ENCODE data around the gene PXDN.
A peak's percentile ranks its signal among the peaks of the same experiment; 100 is the strongest.

Gene PXDN

GRCh38 chr2:1772471-1773267 lies 28.4 kb upstream of the PXDN start:
- no peak for DNase-seq (ENCODE audit: low read depth)
- TF ChIP-seq MYC (IDR thresholded peaks at IDR 0.05; ENCODE audit: low read depth, low read length) (no peak), POLR2A (IDR thresholded peaks at IDR 0.05; ENCODE audit: extremely low read depth, insufficient read length) (no peak)
- H3K4me3 ChIP-seq (ENCODE audit: low read depth, low read length): no peak overlapping the region

DNA sequence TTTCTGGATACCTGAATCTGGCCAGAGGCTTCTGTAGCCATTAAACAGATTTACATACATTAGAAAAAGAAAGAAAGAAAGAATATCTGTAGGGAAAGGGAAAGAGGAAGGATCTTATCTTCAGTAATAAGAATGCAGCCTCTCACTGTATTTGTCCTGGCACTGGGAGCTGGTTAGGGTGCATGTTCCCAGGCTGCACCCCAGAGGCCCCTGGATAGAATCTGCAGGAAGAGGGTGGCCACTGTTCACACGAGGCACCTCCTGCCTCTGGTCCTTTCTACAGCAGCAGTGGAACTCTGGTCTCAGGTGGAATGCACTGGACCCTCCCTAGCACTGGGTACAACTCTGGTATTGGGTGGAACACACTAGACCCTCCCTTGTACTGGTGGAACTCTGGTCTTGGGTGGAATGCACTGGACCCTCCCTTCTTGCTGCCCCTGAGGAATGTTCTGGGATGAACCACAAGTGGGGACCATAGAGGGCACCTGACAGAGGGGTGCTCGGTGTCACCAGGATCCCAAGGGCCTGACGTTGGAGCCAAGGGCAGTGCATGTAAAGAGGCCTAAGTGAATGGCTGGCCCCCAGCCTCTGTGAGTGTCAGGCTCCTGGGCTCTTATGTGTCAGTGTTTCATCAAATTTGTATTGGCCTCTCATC lies 27.4 kb upstream of the PXDN start:
- no peak for DNase-seq (ENCODE audit: low read depth)
- no peak overlapping the region for H3K4me3 ChIP-seq (ENCODE audit: low read depth, low read length)
- TF ChIP-seq, protein P1, sequence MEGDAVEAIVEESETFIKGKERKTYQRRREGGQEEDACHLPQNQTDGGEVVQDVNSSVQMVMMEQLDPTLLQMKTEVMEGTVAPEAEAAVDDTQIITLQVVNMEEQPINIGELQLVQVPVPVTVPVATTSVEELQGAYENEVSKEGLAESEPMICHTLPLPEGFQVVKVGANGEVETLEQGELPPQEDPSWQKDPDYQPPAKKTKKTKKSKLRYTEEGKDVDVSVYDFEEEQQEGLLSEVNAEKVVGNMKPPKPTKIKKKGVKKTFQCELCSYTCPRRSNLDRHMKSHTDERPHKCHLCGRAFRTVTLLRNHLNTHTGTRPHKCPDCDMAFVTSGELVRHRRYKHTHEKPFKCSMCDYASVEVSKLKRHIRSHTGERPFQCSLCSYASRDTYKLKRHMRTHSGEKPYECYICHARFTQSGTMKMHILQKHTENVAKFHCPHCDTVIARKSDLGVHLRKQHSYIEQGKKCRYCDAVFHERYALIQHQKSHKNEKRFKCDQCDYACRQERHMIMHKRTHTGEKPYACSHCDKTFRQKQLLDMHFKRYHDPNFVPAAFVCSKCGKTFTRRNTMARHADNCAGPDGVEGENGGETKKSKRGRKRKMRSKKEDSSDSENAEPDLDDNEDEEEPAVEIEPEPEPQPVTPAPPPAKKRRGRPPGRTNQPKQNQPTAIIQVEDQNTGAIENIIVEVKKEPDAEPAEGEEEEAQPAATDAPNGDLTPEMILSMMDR (IDR thresholded peaks at IDR 0.05; ENCODE audit: low read depth, low read length): no peak
- TF ChIP-seq MAX (IDR thresholded peaks at IDR 0.05; ENCODE audit: low read depth, low read length): no peak

DNA sequence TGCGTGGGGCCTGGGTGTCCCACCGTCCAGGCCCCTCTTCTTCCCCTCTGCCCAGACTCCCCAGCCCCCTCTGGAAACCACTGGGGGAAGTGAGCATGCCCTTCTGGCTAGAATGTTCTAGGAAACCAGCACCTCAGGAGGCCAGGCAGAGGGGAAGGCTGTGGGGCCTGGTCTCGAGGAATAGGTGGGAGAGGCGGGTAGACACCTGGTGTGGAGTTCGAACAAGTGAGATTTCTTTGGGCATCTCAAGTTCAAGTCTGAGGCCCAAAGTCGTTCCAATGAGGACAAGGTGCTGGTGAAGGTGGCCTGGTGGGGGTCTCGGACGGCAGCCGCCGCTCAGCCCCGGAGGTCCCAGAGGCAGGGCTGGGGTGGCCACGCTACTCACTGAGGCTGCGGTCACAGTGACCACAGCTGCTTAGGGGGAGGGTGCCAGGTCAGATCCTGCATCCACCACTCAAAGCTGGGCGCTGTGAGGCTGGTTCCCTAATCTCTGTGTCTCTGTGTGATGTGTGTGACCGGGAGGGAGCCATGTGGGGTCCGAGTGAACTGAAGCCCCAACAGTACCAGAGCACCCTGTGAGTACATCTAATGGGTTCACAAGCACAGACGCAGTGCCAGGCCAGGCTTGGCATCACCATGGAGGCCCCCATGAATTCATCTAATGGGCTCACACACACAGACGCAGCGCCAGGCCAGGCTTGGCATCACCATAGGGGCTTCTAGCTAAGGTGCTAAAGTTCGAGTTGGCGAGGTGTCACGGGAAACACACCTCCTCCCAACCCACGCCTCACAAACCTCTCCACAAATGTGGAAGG lies 26.5 kb upstream of the PXDN start:
- TF ChIP-seq MYC (IDR thresholded peaks at IDR 0.05; ENCODE audit: low read depth, low read length) (no peak), POLR2A (IDR thresholded peaks at IDR 0.05; ENCODE audit: extremely low read depth, insufficient read length) (no peak), MAX (IDR thresholded peaks at IDR 0.05; ENCODE audit: low read depth, low read length) (no peak)
- TF ChIP-seq, protein P1 (IDR thresholded peaks at IDR 0.05; ENCODE audit: low read depth, low read length): no peak
- DNase-seq (ENCODE audit: low read depth): no peak
- no peak overlapping the region for H3K4me3 ChIP-seq (ENCODE audit: low read depth, low read length)

DNA sequence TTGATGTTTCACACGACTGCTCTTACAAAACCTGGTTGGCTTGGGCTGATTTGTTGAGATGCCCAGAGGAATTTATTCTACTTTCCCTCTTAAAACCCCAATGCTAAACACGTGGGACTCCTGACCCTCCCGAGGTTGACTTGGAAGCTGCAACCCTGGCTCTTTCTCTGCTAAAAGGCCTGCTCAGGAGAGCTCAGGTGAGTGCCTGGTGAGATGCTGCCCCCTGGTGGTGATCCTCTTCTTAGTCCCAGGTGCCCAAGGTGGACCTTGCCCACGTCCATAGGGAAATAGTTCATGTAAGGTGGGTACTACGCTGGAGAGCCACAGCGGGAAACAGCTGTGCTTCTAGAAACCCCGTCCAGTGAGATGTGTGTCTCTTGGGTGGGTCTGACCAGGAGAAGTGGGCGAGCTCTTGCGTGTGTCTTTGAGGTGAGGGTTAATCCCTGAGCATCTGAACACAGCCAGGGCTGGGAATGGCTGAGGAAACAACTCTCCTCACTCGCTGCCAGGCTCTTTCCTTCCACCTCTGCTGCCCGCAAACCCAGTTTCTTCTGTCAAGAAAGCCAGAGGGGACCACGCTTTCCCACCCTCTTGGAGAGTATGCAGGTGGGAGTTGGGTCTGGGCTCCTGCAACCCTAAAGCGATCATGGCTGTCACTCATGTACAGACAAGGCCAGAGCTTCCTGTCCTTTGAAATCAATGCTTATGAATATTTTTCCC lies 25.5 kb upstream of the PXDN start:
- no peak for TF ChIP-seq POLR2A (IDR thresholded peaks at IDR 0.05; ENCODE audit: extremely low read depth, insufficient read length)
- no peak for TF ChIP-seq MYC (IDR thresholded peaks at IDR 0.05; ENCODE audit: low read depth, low read length)
- TF ChIP-seq, protein P1 (IDR thresholded peaks at IDR 0.05; ENCODE audit: low read depth, low read length): peak; percentile 74
- DNase-seq (ENCODE audit: low read depth): peak; percentile 65
- H3K4me3 ChIP-seq (ENCODE audit: low read depth, low read length): no peak overlapping the region

DNA sequence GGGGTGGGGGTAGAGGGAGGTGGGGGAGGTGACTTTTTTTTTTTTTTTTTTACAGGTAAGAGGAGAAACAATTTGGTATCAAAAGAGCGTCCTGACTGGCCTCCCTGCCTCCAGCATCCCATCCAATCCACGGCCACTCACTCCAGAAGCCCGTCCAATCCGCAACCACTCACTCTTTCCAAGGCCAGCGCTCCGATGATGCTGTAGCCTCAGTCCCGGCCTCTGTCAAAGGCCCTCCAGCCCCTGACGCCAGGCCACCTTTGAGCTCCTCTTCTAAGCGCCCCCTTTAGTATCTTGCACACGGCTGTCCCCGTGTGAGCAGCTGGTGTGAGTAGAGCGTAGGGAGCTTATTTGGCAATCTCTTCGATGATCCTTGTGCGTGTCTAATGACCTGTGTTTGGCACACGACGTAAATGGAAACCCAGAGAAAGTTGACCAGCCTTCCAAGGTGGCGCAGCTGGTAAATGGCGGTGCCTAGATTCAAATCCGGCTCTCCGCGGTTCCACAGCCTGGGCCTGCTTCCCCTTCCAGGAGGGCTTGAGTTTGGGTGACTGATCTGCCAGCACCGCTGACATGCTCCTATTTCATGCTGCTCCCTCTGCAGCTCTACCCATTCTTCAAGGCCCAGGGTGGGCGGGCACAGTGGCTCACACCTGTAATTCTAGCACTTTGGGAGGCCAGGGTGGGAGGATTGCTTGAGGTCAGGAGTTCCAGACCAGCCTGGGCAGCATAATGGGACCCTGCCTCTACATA lies 23.8 kb upstream of the PXDN start:
- TF ChIP-seq MAX (IDR thresholded peaks at IDR 0.05; ENCODE audit: low read depth, low read length) (no peak), MYC (IDR thresholded peaks at IDR 0.05; ENCODE audit: low read depth, low read length) (no peak), POLR2A (IDR thresholded peaks at IDR 0.05; ENCODE audit: extremely low read depth, insufficient read length) (no peak)
- TF ChIP-seq, protein P1 (IDR thresholded peaks at IDR 0.05; ENCODE audit: low read depth, low read length): no peak
- DNase-seq (ENCODE audit: low read depth): no peak
- H3K4me3 ChIP-seq (ENCODE audit: low read depth, low read length): no peak overlapping the region
